ENCODE results near the gene CD37.
A peak's percentile ranks its signal among the peaks of the same experiment; 100 is the strongest.

CD37 gene

DNA sequence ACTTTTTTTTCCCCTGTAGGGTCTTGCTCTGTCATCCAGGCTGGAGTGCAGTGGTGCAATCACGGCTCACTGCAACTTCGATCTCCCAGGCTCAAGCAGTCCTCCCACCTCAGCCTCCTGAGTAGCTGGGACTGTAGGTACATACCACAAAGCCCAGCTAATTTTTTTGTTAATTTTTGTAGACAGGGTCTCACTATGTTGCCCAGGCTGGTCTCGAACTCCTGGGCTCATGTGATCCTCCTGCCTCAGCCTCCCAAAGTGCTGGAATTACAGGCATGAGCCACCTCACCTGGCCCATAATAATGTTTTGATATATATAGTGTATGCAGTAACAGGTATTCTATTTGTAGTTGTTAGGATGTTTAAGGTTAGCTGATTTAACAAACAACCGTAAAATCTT lies 4.0 kb upstream of the CD37 start:
- DNase-seq: peak; percentile 18

DNA sequence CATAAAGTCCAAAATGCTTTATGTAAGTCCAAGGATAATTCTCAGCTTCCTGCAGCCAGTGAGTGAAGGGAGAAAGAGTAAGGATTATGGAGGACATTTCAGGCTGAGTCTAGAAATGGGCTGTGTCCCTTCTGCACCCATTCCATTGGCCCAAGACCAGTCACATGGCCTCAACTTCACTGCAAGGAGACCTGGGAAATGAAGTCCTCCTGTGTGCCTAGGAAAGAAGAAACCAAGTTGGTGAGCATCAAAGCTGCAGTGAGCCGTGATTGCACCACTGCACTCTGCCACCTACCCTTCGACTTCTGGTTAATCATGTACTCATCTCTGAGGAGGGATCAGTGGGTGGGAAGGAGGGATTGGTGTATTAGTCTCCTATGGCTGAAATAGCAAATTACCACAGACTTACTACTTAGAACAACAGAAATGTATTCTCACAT lies 3.6 kb upstream of the CD37 start:
- DNase-seq: peak; percentile 68

DNA sequence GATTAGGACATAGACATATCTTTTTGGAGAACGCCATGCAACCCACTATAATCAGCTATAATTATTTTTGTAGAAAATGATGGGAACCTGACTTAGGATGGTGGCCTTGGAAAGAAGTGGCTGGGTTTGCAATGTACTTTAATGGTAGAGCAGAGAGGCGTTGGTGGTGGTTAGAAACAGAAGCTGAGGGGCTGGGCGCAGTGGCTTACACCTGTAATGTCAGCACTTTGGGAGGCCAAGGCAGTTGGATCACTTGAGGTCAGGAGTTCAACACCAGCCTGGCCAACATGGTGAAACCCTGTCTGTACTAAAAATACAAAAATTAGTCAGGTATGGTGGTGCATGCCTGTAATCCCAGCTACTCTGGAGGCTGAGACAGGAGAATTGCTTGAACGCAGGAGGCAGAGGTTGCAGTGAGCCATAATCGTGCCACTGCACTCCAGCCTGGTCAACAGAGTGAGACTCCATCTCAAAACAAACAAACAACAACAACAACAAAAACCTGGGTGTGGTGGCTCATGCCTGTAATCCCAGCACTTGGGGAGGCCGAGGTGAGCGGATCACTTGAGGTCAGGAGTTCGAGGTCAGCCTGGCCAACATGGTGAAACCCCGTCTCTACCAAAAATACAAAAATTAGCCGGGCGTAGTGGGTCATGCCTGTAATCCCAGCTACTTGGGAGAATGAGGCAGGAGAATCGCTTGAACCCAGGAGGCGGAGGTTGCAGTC lies 2.4 kb upstream of the CD37 start:
- peak; percentile 8 for DNase-seq

DNA sequence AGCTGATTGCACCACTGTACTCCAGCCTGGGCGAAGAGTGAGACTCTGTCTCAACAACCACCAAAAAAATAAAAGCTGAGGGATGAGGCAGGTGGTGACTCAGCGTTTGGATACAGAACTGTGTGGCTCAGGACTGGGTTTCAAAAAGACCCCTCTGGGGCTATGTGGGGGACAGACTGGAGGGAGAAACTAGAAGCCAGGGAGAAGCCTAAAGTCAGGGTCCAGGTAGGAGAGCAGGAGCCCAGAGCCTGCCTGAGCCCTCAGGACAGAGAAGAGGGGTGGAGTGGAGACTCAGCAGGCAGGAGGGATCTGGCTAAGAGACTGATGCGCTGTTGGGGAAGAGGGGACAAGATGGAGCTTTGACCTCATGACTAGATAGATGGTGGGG lies 1.8 kb upstream of the CD37 start:
- DNase-seq: no peak

GRCh38 chr19:49333811-49334288 lies 1.4 kb upstream of the CD37 start:
- peak; percentile 49 for DNase-seq

DNA sequence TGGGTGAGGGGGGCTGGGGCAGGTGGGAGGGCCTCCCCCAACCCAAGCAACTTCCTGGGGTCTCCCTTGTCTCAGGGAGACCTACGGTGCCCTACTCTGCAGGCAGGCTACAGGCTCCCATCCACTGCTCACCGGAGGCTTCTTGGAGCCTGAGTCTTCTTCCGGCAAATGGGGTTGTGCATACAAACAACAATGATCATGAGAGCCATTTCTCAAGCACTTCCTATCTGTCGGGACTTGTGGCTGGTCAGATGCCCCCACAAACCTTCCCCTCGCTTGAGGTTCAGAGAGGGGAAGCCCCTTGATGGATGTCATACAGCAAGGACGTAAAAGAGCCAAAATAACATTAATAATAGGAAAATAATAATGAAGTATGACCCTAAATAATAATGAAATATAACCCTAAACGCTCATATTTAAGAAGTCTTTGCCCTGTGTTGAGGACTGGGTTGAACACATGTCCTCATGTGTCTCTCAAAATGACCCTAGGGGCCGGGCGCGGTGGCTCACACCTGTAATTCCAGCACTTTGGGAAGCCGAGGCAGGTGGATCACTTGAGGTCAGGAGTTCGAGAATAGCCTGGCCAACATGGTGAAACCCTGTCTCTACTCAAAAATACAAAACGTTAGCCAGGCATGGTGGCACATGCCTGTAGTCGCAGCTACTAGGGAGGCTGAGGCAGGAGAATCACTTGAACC lies 727 bp downstream of the CD37 start:
- DNase-seq: peak; percentile 16

DNA sequence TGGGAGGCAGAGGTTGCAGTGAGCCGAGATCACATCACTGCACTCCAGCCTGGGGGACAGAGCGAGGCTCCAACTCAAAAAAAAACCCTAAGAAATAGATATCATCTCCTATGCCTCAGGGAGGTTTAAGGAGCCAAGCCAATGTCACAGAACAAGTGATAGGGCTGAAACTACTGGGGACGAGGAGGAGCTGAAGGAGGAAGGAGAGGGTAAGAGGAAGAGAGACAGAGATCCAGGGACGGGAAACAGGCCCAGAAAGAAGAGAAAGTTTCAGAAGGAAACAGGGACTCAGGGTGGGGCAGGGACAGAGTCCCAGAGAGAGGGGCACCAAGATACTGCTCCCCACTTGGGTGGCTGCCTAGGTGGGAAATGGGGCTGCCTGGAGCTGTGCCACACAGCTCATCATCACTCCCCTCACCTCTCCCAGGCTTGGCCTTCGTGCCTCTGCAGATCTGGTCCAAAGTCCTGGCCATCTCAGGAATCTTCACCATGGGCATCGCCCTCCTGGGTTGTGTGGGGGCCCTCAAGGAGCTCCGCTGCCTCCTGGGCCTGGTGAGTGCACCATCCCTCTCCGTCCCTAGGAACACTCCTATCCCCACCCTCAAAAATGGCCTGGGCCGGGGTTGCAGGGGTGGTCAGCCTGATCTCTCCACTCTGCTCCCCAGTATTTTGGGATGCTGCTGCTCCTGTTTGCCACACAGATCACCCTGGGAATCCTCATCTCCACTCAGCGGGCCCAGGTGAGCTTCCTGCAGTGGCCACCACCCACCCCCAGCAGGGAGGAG lies 1.5 kb downstream of the CD37 start:
- DNase-seq: peak; percentile 38

GRCh38 chr19:49337267-49338022 lies 2.2 kb downstream of the CD37 start:
- DNase-seq: peak; percentile 54

DNA sequence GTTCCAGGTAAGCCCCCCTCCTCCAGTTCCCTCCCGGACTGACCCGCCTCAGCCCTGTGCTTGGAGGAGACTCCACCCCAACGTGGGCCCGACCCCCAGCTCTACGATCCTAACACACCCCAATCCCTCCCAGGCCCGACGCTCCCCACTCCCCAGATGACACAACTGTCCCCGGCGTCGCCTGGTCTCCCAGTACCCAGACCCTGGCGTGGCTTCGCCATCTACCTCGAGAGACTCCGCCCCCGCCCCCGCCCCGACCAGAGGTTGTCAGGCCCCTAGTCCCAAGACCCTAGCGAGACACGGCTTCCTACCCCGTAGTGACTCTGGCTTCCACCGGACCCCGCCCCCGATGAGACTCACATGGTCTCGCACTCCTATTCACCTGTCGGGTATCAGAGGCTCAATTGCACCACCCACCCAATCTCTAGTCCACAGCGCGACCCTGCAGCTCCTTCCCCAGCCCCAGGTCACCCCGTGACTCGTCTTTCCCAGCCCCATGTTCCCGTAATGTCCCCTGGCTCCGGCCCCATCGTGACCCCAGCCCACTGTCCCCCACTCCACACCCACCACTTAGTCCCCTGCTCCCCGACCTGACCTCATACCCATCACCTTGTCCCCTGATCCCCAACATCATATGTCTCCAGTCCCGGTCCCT lies 2.9 kb downstream of the CD37 start:
- peak; percentile 61 for DNase-seq

GRCh38 chr19:49338691-49339300 lies 3.6 kb downstream of the CD37 start:
- DNase-seq: peak; percentile 97

GRCh38 chr19:49339301-49340068 lies 4.3 kb downstream of the CD37 start:
- peak; percentile 96 for DNase-seq

DNA sequence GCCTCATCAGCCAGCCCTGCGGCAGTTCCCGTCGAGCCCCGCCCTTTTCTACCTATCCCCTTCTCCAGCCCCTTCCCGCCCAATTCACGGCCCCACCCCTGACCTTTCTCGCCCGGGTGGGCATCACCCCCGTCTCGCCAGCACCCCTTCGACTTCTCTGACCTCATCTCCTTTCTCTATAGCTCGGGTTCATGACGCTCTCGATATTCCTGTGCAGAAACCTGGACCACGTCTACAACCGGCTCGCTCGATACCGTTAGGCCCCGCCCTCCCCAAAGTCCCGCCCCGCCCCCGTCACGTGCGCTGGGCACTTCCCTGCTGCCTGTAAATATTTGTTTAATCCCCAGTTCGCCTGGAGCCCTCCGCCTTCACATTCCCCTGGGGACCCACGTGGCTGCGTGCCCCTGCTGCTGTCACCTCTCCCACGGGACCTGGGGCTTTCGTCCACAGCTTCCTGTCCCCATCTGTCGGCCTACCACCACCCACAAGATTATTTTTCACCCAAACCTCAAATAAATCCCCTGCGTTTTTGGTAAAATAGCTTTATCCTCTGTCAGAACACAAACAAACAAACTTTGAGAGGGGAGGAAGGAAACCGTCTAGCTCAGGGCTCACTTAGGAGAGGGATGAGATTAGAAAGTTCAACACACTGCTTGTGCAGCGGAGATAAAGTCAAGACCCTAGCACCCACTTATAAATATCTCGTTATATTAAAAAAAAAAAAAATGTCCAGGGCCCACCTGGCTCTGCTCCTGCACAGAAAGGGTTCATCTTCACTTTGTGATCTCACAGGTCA lies 5.1 kb downstream of the CD37 start:
- peak; percentile 74 for DNase-seq

GRCh38 chr19:49340865-49341718 lies 5.9 kb downstream of the CD37 start:
- peak; percentile 38 for DNase-seq

DNA sequence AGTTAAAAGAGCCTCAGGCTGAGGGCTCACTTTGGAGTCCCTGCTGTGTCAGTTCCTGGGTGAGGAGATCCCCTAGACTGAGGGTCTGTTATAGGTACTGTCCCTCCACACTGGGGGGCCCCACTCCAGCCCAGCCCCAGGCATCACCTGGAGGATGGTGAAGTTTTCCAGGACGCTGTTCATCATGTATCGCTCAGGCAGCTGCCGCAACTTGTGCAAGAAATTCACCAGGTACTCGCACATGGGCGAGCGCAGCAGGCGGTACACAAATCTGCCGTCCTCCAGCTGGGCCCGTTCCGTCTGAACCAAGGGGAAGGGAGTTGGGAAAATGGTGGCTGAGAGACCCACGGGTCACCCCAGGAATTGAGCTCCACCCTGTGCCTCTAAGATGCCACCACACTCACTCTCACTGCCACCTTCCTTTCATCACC lies 7.1 kb downstream of the CD37 start:
- DNase-seq: peak; percentile 42

GRCh38 chr19:49343123-49343522 lies 7.9 kb downstream of the CD37 start:
- DNase-seq: no peak

GRCh38 chr19:49344505-49345423 lies 9.6 kb downstream of the CD37 start:
- DNase-seq: no peak

DNA sequence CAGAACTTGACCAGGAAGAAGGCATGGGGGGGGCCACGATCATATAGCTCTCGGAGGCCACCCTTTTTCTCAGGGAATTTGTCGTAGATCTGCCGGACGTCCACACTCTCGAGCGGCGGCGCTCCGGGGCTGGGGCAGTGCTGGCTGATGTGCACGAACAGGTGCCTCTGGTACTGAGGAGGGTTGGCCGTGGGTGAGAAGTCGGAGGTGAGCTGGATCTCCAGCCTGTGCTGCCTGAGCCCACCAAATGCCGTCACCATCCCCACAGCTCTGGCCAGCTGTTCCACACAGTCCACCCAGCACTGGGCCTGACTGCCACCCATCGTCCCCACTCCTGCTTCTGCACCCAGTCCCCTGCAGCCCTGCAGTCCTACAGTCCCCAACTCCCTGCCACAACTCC lies 12.0 kb downstream of the CD37 start:
- DNase-seq: no peak

GRCh38 chr19:49347835-49348234 lies 12.6 kb downstream of the CD37 start:
- DNase-seq: peak; percentile 71
